ENCODE measurements around the gene KRTAP12-1. TPM values are rescaled to one million over a fixed set of nuclear protein-coding genes. Genes with fewer than 3 reads are reported as not detected.
"Not testable (repeated sequence)": the region's sequence is repeated elsewhere in the genome, so short reads cannot be mapped to it uniquely, and the experiment has no call there.

The KRTAP12-1 gene
- total RNA-seq, 1 donor, result not detected

- no peak for DNase-seq (ENCODE audit: low read depth)
- H3K4me3 ChIP-seq (ENCODE audit: low read depth, low read length), result no peak overlapping the region
- TF ChIP-seq CTCF (IDR thresholded peaks at IDR 0.05; ENCODE audit: insufficient read depth, low read depth, low read length), result no peak
Measured at GRCh38 chr21:44667612-44668011, 14.4 kb downstream of the KRTAP12-1 start.

DNA sequence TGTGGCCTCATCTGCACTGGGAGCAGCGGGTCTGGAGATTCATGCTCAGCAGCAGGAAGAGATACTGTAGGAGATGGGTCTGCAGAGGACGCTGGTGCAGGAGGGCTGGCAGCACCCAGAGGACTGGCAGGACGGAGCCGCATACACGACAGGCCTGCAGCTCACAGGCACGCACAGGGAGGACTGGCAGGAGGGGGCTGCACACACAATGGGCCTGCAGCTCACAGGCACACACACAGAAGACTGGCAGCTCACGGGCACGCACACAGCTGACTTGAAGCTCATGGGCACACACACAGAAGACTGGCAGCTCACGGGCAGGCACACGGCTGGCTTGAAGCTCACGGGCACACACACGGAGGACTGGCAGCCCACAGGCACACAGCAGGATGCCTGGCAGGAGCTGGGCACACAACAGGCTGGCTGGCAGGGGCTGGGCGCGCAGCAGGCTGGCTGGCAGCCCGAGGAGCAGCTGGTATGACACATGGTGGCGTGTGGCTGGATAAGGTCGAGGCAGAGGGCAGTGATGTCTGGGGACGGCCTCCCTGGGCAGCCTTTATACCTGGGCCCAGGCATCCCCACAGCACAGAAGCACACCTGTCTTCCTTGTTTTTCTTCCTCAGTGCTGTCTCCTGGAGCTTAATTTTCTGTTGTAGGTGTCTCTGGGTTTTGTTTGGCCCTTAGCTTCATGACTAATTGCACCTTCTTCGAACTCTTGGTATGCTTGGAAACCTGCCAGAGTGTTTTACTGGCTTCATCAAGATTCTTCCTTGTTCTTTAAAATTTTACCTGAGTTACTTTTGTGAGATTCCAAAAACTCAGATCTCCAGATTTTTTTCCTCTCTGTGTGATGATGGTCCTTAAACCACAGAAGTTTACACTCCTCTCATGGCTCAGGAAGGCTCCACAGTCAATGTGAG is 15.3 kb downstream of the KRTAP12-1 start, which contains the start of gene KRTAP12-2:
KRTAP12-2 (minus strand) TSS at position 527 of the 920 bp plus-strand sequence; CDS start at position 486, 41 bp downstream.
- H3K4me3 ChIP-seq (ENCODE audit: low read depth, low read length), result no peak within 1 kb of the TSS
- no peak for DNase-seq (ENCODE audit: low read depth)
- TF ChIP-seq CTCF (IDR thresholded peaks at IDR 0.05; ENCODE audit: insufficient read depth, low read depth, low read length), result no peak

- no peak overlapping the region for H3K4me3 ChIP-seq (ENCODE audit: low read depth, low read length)
- DNase-seq (ENCODE audit: low read depth), result no peak
- TF ChIP-seq CTCF (IDR thresholded peaks at IDR 0.05; ENCODE audit: insufficient read depth, low read depth, low read length), result no peak
Measured at GRCh38 chr21:44664691-44665090, 17.3 kb downstream of the KRTAP12-1 start.

- not testable (repeated sequence) for DNase-seq (ENCODE audit: low read depth); H3K4me3 ChIP-seq (ENCODE audit: low read depth, low read length)
Measured at GRCh38 chr21:44661567-44661966, 20.4 kb downstream of the KRTAP12-1 start.

- TF ChIP-seq CTCF (IDR thresholded peaks at IDR 0.05; ENCODE audit: insufficient read depth, low read depth, low read length), result no peak
Measured at GRCh38 chr21:44658913-44659595, 22.9 kb downstream of the KRTAP12-1 start.

DNA sequence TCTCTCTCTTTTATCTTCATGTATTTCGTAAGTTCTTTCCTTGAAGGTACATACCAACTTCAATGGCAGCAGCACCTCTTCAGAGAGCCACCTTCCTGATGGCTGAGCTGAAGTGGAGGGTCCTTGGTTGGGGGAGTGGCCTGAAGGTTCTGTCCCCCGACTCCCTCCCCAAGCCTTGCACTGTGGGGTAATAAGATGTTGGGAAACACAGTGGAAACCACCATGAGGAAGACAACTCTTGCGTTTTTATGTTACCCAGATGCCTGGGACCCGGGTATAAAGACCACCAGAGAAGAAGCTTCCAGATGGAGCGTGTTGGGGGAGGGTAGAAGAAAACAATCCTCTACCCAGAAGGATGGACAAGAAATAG is 23.4 kb downstream of the KRTAP12-1 start:
- no peak overlapping the region for H3K4me3 ChIP-seq (ENCODE audit: low read depth, low read length)
- DNase-seq (ENCODE audit: low read depth), result no peak
- TF ChIP-seq CTCF (IDR thresholded peaks at IDR 0.05; ENCODE audit: insufficient read depth, low read depth, low read length), result no peak

More at GRCh38 chr21:44658913-44659595, 22.9 kb downstream of the KRTAP12-1 start:
- H3K4me3 ChIP-seq (ENCODE audit: low read depth, low read length), result no peak overlapping the region
- DNase-seq (ENCODE audit: low read depth), result no peak

Measured in fibroblast of villous mesenchyme (primary cell).